ENCODE measurements around the gene SPEM1.
"Not testable (repeated sequence)": the region's sequence is repeated elsewhere in the genome, so short reads cannot be mapped to it uniquely, and the experiment has no call there.

Gene SPEM1

DNA sequence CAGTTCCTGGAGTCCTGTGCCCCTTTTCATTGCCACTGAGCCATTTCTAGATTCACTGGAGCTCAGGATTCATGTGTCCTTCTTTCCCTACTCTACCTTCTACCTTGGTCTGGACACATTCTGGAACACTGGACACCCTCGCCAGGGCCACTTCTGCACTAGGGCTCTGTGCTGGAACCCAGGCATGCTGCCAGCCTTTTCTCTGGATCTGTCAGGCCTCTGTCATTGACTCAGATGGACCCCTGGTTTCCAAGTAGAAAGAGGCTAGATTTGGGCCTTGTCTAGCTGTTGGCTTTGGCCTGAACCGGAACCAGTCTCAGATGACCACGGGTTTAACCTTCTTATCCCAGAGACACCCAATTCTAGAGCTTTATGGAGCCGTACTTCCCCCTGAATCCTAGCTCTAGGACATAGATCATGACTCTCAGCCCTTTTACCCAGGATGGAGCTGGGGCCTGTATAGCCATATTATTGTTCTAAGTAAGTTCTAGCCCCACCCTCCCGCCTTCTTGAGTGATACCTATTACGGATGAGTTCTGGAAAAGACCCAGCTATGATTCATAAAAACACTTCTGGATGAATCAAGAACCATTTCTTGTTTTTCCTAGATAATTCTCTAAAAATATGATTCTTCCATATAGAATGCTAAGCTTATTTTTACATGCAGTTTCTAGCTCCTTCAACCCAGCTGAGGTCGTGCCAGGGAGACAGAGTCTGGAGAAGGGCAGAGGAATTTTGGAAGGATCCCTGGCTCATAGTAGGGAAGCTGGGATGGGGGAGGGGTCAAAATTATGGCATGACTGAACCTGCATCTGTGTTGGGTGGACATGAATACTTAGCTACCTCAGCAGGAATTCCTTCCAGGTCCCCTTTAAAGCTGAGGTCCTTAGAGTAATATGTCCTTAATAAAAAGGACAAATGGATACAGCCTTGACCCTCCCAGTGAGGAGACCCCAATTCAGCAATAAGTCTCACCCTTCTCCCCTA lies 23.7 kb downstream of the SPEM1 start:
- DNase-seq, result no peak

DNA sequence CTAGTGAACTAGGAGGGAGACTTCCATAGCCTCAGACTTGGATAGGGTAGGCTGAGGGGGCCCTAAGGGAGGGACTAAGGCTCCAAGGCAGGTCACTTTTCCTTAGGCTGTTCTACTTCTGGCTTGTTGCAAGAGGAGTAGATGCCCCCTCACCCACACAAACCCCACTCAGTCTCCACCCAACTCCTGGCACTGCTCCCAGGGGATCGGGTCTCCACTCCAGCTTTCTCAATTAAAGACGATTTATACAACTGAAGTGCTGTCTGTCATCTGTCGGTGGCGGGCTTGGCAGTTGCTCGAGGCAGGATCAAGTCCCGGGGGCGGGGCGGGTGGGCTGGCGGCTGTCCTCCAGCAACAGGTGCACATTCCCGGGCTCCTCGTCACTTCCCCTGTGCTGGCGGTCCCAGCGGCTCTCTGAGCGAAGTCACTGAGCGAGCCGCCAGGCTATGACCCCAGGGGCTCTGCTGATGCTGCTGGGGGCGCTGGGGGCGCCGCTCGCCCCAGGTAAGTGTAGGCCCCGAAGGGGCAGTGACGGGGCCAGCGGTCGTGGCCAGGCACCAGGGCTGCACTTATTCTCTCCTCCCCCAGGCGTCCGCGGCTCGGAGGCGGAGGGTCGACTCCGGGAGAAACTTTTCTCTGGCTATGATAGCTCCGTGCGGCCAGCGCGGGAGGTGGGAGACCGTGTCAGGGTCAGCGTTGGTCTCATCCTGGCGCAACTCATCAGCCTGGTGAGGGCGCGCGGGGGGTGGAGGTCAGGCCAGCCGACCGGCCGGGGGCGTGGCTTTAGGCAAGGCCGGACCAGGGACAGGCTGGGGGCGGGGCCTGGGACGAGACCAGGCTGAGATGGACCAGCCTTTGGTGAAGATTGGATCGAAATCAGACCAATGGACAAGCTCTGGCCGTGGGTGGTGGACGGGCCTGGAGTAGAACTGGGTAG lies 24.8 kb downstream of the SPEM1 start, which contains the start of gene CHRNB1:
CHRNB1 (plus strand) TSS at position 380 of the 937 bp plus-strand sequence; CDS start at position 447, 67 bp downstream.
- DNase-seq, result no peak

DNA sequence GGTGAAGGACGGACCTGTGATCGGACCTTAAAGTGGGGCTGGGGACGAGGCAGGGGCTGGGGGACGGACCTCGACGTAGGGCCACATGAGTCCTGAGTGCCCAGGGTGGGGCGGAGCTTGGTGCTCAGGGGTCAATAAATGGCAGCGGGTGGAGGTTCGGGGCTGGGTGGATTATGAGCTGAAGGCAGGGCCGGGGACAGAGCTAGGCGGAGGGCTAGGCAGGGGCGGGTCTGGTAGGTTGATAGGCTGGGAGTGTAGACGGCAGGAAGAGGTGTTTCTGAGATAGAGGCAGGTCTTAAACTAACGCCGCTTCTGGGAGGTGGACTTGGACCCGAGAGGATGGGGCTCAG lies 25.5 kb downstream of the SPEM1 start:
- DNase-seq, result peak in 1 of 4 experiments; percentile 20

DNA sequence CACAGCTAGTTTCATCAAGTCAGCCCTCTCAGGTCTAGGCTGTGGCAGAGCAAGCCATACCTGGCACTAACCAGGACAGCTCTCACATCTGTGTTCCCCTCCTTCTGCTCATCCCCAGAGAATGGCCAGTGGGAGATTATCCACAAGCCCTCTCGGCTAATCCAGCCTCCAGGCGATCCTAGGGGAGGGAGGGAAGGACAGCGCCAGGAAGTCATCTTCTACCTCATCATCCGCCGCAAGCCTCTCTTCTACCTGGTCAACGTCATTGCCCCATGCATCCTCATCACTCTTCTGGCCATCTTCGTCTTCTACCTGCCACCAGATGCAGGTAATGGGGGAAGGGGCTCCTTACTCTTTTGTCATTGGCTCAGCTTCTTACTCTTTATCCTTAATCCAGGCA lies 28.3 kb downstream of the SPEM1 start:
- DNase-seq, result no peak

DNA sequence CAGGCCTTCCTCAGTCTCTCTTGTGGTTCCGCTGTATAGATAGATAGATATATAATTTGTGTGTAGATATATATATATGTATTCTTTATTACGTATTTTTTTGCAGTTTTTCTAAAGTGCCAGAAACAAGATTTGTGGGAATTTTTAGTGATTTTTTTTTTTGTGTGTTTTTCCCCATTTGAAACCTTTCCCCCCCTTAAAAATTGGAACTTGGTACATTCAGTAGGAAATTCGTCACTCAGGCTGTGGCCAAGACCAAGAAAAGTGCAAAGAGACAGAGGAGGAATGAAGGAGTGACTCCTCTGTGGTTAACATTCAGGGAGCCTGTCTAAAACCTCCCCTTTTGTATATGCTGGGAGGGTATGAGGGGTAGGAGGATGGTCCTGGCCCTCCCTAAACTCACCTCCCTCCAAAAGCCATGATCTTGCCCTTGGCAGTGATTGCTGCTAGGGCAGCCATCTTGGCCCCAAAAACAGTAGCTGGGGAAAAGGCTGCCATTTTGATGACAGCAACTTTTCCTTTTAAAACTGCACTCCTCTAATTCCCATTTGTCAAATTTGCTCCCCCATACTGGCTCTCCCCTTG lies 39.9 kb downstream of the SPEM1 start:
- DNase-seq, result no peak

DNA sequence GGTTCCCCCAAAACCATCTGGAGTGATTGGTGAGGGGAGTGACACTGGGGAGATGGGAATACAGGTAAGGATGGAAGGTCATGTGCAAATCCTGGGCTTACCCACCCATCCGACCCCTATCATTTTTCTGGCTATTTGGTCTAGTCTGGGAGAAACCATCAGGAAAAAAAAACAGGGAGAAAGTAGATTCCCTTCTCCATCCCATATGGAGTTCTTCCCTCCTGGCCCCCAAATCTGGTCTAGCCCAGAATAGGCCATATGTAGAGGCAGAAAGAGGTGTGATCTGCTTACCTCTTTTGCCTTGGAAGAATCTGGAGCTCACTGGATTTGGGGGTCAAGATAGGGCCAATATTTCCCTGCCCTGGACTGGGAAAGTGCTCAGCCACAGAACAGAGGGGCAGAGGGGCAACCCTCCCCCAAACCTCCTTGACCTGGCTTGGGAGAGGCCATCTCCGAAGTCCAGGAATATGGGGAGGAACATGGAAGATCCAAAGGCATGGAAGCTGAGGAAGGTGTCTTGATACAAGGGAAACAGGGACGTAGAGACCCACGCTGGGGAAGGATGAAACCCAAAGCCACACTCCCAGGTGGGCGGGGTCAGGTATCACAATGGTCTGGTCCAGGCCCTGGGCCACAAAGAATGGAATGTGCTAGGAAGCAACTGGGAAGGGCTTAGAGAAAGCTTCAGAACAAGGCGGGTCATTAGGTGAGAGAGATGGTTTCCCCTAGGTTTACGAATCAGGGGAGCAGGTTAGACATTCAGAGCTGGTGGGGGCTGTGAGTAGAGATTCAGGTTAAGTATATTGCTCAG lies 40.9 kb downstream of the SPEM1 start:
- DNase-seq, result no peak

DNA sequence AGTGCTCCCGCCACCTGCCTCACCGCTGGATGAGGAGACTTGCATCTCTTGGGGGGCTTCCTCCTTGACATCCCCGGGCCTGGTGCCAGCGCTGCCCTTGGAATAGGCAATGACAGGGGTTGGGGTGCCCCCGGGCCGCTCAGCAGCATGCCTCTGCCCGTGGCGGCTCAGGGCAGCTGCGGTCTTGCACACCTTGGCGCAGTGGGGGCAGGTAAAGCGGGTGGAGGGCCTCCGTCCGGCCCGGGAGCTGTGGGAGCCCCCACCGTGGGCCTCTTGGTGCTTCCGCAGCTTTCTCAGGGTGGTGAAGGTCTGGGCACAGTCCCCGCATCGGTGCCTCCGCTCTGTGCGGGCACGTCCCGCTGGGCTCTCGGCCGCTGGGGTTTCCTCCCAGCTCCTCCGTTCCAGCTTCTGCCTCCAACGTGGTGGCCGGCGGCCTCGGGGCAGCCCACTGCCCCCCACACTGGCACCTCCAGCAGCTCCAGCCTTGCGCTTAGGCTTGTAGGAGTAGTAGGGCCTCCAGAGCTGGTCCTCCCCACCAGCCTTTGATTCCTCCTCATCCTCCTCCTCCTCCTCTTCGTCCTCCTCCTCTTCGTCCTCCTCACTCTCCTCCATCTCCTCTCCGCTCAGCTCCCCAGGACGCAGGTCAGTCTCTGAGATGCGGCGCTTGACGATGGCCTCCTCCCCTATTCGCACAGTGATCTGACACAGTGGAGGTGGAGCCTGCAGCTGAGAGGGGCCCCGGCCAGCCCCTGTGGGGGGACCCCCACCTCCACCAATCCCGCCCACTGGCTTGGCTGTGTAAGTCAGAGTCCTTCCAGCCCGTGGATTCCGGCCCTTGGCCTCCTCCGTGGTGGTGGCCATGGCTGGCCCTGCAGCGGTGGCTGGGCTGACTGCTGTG lies 42.6 kb downstream of the SPEM1 start:
- DNase-seq, result no peak

DNA sequence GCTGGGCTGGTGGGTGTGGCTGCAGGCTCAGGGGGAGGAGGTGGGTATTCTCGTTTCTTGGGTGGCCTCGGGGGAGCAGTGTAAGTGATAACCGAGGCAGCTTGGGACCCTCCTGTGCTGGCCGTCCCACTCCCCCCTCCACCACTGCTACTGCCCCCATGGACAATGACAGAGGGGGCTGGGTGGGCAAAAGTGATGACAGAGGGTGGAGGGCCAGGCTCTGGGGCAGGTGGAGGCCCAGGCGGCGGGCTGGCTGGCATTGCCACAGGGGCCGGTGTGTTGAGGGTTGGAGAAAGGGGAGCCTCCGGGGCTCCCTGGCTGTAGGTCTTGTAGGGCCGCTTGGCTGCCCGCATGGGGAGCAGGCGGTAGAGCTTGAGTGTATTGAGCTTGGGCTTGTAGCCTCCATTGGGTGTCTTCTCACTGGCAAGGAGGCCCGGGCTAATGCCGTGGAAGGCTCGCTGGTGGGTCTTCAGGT lies 43.3 kb downstream of the SPEM1 start:
- no peak for DNase-seq

DNA sequence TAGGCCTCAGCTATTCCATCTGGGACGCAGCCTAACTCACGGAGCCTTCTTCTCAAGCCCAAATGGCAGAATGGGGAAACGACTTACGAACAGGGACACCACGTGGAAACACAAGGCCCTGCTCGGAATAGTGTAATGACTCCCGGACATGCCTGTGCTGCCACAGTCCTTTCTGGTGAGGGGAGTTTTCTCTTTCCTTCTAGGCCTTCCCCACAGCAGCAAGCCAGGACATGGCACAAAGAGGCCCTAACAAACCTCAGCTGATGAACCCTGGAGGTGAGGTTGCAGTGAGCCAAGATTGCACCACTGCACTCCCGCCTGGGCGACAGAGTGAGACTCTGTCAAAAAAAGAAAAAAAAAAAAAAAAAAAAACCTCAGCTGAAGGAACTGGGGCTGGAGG lies 44.0 kb downstream of the SPEM1 start:
- no peak for DNase-seq

DNA sequence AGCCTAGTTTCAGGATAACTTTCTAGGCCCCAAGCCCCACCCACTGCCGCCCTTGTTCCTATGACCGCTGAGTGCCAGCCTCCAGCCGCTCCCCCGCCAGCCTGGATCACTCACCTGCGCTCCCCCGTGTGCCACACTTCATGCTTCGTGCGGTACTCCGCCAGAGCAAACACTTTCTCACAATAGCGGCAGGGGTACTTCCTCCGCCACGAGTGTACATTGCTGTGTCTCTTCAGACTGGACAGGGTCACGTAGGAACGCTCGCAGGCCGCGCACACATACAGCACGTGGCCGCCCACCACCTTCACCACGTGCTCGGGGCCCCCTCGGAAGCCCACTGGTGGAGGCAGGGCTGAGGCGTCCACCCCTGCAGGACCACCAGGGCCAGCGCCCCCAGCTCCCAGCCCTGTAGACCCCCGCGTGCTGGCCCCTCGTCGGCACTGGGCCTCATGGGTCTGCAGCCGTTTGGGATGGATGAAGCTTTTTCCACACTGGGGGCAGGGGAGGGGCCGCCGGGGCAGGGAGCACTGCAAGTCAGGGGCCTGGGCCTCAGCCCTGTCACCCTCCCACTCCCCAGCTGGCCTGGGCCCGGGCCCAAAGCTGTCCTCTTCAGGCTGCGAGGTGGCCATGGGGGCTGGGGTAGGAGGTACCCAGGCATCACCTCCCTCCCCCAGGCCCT lies 45.6 kb downstream of the SPEM1 start:
- no peak for DNase-seq

DNA sequence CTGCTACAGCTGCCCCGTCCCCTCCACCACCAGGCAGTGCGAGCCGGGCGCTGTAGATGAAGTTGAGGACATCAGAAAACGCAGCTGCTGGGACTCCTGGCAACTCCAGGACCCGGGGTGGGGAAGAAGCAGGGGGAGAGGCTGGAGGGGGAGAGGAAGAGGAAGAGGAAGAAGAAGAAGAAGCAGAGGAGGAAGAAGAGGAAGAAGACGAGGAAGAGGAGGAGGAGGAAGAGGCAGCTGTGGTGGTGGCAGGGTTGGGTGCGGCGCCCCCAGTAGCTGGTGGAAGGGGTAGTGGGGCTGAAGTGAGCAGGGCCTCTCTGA lies 46.2 kb downstream of the SPEM1 start:
- no peak for DNase-seq

DNA sequence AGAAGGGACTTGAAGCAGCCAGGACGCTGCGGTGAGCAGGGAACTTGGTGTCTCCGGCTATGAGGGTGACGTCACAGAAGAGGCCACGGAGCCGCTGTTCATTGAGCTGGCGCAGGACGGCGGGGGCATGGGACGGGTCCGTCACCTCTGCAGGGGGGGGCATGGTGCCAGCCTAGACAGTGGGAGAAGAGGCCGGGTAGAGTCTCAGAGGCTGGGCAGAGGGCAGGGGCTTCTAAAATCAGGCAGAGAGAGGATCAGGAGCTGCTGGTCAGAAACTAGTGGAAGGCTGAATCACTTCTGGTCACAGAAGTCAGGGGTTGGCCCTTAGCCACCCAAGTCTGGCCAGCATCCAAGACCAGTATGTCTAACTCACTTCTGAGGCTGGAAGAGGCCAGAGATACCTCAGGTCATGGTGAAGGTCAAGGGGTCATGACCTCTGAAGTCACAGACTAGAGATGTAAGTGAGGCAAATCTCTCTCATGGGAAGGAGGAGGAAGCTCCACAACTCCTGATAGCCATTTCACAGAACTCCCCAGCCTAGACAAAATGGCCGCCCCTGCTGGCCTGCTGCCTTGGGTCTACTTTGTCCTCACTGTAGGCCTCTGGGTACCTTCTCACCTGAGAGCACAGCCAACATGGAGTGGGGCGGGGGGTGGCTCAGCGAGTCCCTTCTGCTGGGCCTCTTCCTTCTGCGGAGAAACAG lies 46.7 kb downstream of the SPEM1 start:
- DNase-seq, result no peak

DNA sequence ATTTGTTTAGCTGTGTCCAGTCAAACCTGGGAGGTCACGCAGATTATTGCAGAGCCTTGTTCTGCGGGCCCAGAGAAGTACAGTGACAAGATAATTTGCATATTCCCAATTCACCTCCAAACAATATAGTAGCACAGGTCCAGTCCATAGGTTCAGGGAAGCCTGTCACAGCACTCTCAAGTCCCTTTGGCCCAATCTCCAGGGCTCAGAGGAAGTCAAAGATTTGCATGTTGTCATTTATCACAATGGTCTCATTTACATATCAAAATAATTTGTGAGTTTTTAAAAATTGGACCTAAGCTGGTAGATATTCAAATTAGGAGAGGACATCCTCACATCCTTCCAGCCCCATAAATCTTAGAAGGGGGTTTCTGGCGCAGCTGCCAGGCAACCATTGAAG lies 47.4 kb downstream of the SPEM1 start:
- no peak for DNase-seq

DNA sequence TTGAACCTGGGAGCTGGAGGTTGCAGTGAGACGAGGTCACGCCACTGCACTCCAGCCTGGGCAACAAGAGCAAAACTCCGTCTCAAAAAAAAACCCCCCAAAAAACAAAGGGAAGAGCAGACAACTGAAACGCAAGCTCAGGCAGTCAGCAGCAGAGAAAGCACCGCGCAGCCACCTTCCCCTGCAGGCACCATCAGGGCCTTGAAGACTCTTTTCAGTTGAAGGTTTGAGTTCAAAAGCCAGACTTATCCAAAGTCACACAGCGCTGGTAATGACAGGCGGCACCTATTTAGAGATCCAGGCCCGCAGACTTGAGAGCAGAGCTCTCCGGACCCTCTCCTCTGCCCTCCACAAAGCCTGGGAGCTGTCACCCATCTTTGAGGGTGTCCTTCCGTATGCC lies 48.2 kb downstream of the SPEM1 start:
- no peak for DNase-seq

DNA sequence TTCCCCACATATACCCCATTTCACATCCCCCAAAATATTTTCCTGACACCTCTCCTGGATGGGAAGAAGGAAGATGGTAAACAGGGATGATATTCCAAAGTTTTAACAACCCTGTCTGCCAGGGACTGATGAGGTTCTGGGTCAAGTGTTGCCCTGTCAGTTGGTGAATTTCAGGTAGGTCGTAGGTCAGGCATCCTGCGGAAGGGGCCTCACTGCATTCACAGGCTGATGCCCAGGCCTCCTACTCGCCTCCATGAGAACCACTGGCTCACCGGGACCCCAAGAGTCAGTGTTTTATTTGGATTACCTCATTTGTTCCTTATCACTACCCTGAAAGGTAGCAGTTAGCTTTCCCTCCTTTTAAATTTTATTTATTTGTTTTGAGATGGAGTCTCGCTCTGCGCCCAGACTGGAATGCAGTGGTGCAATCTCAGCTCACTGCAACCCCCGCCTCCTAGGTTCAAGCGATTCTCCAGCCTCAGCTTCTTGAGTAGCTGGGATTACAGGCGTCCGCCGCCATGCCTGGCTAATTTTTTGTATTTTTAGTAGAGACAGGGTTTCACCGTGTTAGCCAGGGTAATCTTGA lies 48.8 kb downstream of the SPEM1 start:
- DNase-seq, result no peak

DNA sequence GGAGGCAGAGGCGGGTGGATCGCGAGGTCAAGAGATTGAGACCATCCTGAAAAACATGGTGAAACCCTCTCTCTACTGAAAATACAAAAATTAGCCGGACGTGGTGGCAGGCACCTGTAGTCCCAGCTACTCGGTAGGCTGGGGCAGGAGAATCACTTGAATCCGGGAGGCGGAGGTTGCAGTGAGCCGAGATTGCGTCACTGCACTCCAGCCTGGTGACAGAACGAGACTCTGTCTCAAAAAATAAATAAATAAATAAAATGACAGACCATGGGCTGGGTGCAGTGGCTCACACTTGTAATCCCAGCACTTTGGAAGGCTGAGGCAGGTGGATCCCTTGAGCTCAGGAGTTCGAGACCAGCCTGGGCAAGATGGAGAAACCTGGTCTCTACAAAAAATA lies 49.7 kb downstream of the SPEM1 start:
- not testable (repeated sequence) for DNase-seq

DNA sequence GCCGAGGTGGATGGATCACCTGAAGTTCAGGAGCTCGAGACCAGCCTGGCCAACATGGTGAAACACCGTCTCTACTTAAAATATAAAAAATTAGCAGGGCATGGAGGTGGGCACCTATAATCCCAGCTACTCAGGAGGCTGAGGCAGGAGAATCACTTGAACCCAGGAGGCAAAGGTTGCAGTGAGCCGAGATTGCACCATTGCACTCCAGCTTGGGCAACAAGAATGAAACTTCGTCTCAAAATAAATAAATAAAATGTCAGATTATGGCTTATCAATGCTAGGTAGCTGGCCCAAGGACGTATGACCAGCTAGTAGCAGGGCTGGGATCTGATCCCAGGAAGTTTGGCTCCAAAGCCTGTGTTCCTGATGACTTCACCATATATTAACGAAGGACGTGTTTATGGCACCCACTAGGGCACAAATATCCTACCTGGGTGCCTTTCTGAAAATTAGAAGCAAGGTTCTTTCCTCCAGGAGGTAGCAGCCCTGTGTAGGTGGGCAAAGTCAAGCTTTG lies 50.4 kb downstream of the SPEM1 start:
- not testable (repeated sequence) for DNase-seq

Data from activated naive CD4-positive, alpha-beta T cell (primary cell).